CD8-positive, alpha-beta memory T cell (primary cell): ENCODE results near the gene SPPL3. TPM values are rescaled to one million over a fixed set of nuclear protein-coding genes. Genes with fewer than 3 reads are reported as not detected.
A peak's percentile ranks its signal among the peaks of the same experiment; 100 is the strongest.
"Not testable (repeated sequence)": the region's sequence is repeated elsewhere in the genome, so short reads cannot be mapped to it uniquely, and the experiment has no call there.

Source experiments
- CTCF ChIA-PET: fragments of 350-600 bp; sonication (Branson Sonifier 250); formaldehyde crosslinking; loops from one replicate; lab custom pipeline; 2021; ENCODE audit warnings: antibody characterized with exemption; lab: Charles Lee
- POLR2A ChIA-PET: fragments of 350-600 bp; sonication (Branson Sonifier 250); formaldehyde crosslinking; loops from one replicate; lab custom pipeline; 2021; ENCODE audit warnings: antibody characterized with exemption; lab: Charles Lee
- DNase-seq, 5 donors: peaks; one replicate each; pipeline versions ENCODE4 v3.0.0 to v3.0.0-alpha.2; 2020 to 2022; ENCODE audit warnings: mixed read lengths in 1 of 5
- H3K27ac ChIP-seq: one replicate; pipeline ENCODE4 v1.7.0; 2013; ENCODE audit warnings: low read depth, mild to moderate bottlenecking, low read length, moderate library complexity
- H3K27me3 ChIP-seq: 2 replicates; pipeline ENCODE4 v1.7.0; 2013; ENCODE audit warnings: low read length, mild to moderate bottlenecking; ENCODE audit not compliant: insufficient read depth, poor library complexity, severe bottlenecking
- H3K36me3 ChIP-seq: 2 replicates; pipeline ENCODE4 v1.7.0; 2013; ENCODE audit warnings: mild to moderate bottlenecking, low read length, moderate library complexity; ENCODE audit not compliant: insufficient read depth
- H3K4me1 ChIP-seq: 2 replicates; pipeline ENCODE4 v1.7.0; 2013; ENCODE audit warnings: mild to moderate bottlenecking, low read length, moderate library complexity; ENCODE audit not compliant: insufficient read depth
- H3K4me3 ChIP-seq: 2 replicates; pipeline ENCODE4 v1.7.0; 2013; ENCODE audit warnings: mild to moderate bottlenecking, low read length
- H3K9me3 ChIP-seq: 2 replicates; pipeline ENCODE4 v1.7.0; 2013; ENCODE audit warnings: mild to moderate bottlenecking, low read length
- H3K27ac Mint-ChIP-seq, 8 donors: one replicate each; pipeline ENCODE4 v1.8.0; 2020 to 2021; ENCODE audit warnings: mixed read lengths in 8 of 8, mild to moderate bottlenecking in 6 of 8, inconsistent platforms in 3 of 8, moderate library complexity in 3 of 8
- H3K27me3 Mint-ChIP-seq, 2 donors: one replicate each; pipeline ENCODE4 v1.8.0; 2020 to 2021; ENCODE audit warnings: mixed read lengths in 2 of 2, mild to moderate bottlenecking in 1 of 2, moderate library complexity in 1 of 2
- H3K36me3 Mint-ChIP-seq, 3 donors: one replicate each; pipeline ENCODE4 v1.8.0; 2020 to 2021; ENCODE audit warnings: mixed read lengths in 3 of 3, inconsistent platforms in 1 of 3, mild to moderate bottlenecking in 1 of 3
- H3K4me1 Mint-ChIP-seq, 3 donors: one replicate each; pipeline ENCODE4 v1.8.0; 2020 to 2021; ENCODE audit warnings: mixed read lengths in 3 of 3, inconsistent platforms in 1 of 3, mild to moderate bottlenecking in 1 of 3
- H3K4me3 Mint-ChIP-seq, 7 donors: one replicate each; pipeline ENCODE4 v1.8.0; 2020 to 2021; ENCODE audit warnings: mixed read lengths in 7 of 7, mild to moderate bottlenecking in 6 of 7, moderate library complexity in 4 of 7, inconsistent platforms in 2 of 7
- H3K9me3 Mint-ChIP-seq, 5 donors: one replicate each; pipeline ENCODE4 v1.8.0; 2020 to 2022; ENCODE audit warnings: mixed read lengths in 5 of 5, mild to moderate bottlenecking in 3 of 5, moderate library complexity in 2 of 5, inconsistent platforms in 1 of 5
- polyA plus RNA-seq: library from polyadenylated mRNA; unstranded; fragments of 300-500 nt; fragmentation: Illumina TruSeq; gene quantifications from one replicate; pipeline ENCODE4 v1.2.3, GENCODE V29; 2021
- total RNA-seq, 2 experiments: library from RNA; stranded (reverse); gene quantifications; one replicate each; pipeline ENCODE4 v1.2.3, GENCODE V29; 2021

Gene SPPL3
- 10 to 100 TPM; 34.9 to 35.6 TPM for total RNA-seq
- 33.1 TPM for polyA plus RNA-seq

- DNase-seq: peak; percentile 83 to 92 (median 91)
- ChIA-PET POLR2A (interaction anchor here (1.2 to 1.5 kb wide), 3 partner anchors 9 to 47 kb away, joined by 3 to 6 read pairs (median 4); no protein-coding TSS in a partner anchor), CTCF (interaction anchor here (0.7 to 1.5 kb wide), 2 partner anchors 14 to 67 kb away, joined by 3 read pairs; no protein-coding TSS in a partner anchor)
- Histone ChIP-seq H3K4me1 (peaks cover 19% of the 10 kb centered on the region), H3K27ac (peak within 1 kb of the TSS; percentile 61), H3K27me3 (no peaks in the 10 kb centered on the region), H3K4me3 (peak within 1 kb of the TSS; percentile 68), H3K9me3 (no peaks in the 10 kb centered on the region), H3K36me3 (no peaks in the 10 kb centered on the region)
- Mint-ChIP-seq H3K4me3 (peak within 1 kb of the TSS; percentile 99 to 100 (median 100)), H3K9me3 (no peaks in the 10 kb centered on the region), H3K27ac (peak within 1 kb of the TSS; percentile 90 to 99 (median 98)), H3K27me3 (no peaks in the 10 kb centered on the region), H3K4me1 (peaks cover 30 to 34% (median 32%) of the 10 kb centered on the region in 3 donors), H3K36me3 (peaks cover 0 to 16% (median 3%) of the 10 kb centered on the region in 3 donors)
Observed at GRCh38 chr12:120904197-120904773, at the start of gene SPPL3. Gene SPPL3 (minus strand): TSS chr12:120904358. CDS start chr12:120903867, 491 bp downstream.

- Mint-ChIP-seq H3K4me1 (no peaks in the 10 kb centered on the region), H3K36me3 (no peaks in the 10 kb centered on the region), H3K27me3 (peaks cover 0 to 6% of the 10 kb centered on the region in 2 donors), H3K4me3 (no peak overlapping the region), H3K9me3 (peaks cover 0 to 2% (median 0%) of the 10 kb centered on the region in 5 donors), H3K27ac (no peak overlapping the region)
- no peaks in the 10 kb centered on the region for H3K4me1 ChIP-seq
- no peaks in the 10 kb centered on the region for H3K36me3 ChIP-seq
- H3K9me3 ChIP-seq: no peaks in the 10 kb centered on the region
- H3K27me3 ChIP-seq: no peaks in the 10 kb centered on the region
- CTCF ChIA-PET: interaction anchor here (2.9 kb wide), 1 partner anchor 21 kb away, joined by 10 read pairs; no protein-coding TSS in a partner anchor
- H3K4me3 ChIP-seq: no peak overlapping the region
- POLR2A ChIA-PET: no interaction called here
- no peak for DNase-seq
- no peak overlapping the region for H3K27ac ChIP-seq
Observed at GRCh38 chr12:120950807-120951206, 46.6 kb upstream of the SPPL3 start.

- not testable (repeated sequence) for DNase-seq, H3K4me3 ChIP-seq
Observed at GRCh38 chr12:120950260-120950799, 46.2 kb upstream of the SPPL3 start.

GRCh38 chr12:120945516-120945915, 41.4 kb upstream of the SPPL3 start:
- H3K9me3 ChIP-seq, H3K27me3 Mint-ChIP-seq, H3K4me1 Mint-ChIP-seq, H3K27me3 ChIP-seq, H3K4me3 Mint-ChIP-seq, H3K36me3 Mint-ChIP-seq, H3K36me3 ChIP-seq, POLR2A ChIA-PET, H3K27ac ChIP-seq, H3K4me3 ChIP-seq, H3K4me1 ChIP-seq, H3K27ac Mint-ChIP-seq, H3K9me3 Mint-ChIP-seq, DNase-seq: not testable (repeated sequence)
- CTCF ChIA-PET: interaction anchor here (0.8 to 1.1 kb wide), 4 partner anchors 10 to 209 kb away, joined by 3 to 4 read pairs (median 4); no protein-coding TSS in a partner anchor

More at GRCh38 chr12:120950260-120950799, 46.2 kb upstream of the SPPL3 start:
- CTCF ChIA-PET: interaction anchor here (2.0 kb wide), 1 partner anchor 22 kb away, joined by 5 read pairs; no protein-coding TSS in a partner anchor
- H3K36me3 Mint-ChIP-seq, POLR2A ChIA-PET, H3K27ac Mint-ChIP-seq, H3K4me3 Mint-ChIP-seq, H3K27me3 ChIP-seq, H3K9me3 ChIP-seq, H3K27me3 Mint-ChIP-seq, H3K4me1 ChIP-seq, H3K9me3 Mint-ChIP-seq, H3K27ac ChIP-seq, H3K4me1 Mint-ChIP-seq, H3K36me3 ChIP-seq: not testable (repeated sequence)

GRCh38 chr12:120944645-120945217, 40.6 kb upstream of the SPPL3 start:
- CTCF ChIA-PET: interaction anchor here (0.7 to 1.4 kb wide), 7 partner anchors 8 to 210 kb away, joined by 3 to 4 read pairs (median 3); no protein-coding TSS in a partner anchor

GRCh38 chr12:120943482-120943881, 39.3 kb upstream of the SPPL3 start:
- no peak for DNase-seq
- H3K9me3 Mint-ChIP-seq: peaks cover 0 to 2% (median 0%) of the 10 kb centered on the region in 5 donors
- ChIA-PET POLR2A (interaction anchor here (0.7 kb wide), 1 partner anchor 12 kb away, joined by 6 read pairs; no protein-coding TSS in a partner anchor), CTCF (interaction anchor here (1.0 to 1.4 kb wide), 2 partner anchors 9 to 28 kb away, joined by 3 to 6 read pairs; no protein-coding TSS in a partner anchor)
- Histone ChIP-seq H3K4me1 (no peaks in the 10 kb centered on the region), H3K36me3 (no peaks in the 10 kb centered on the region), H3K4me3 (no peak overlapping the region), H3K9me3 (no peaks in the 10 kb centered on the region), H3K27me3 (no peaks in the 10 kb centered on the region), H3K27ac (no peak overlapping the region)
- no peak overlapping the region for H3K4me3 Mint-ChIP-seq
- peaks cover 0 to 4% (median 2%) of the 10 kb centered on the region in 3 donors for H3K4me1 Mint-ChIP-seq
- peaks cover 7 to 8% of the 10 kb centered on the region in 2 donors for H3K27me3 Mint-ChIP-seq
- no peak overlapping the region for H3K27ac Mint-ChIP-seq
- H3K36me3 Mint-ChIP-seq: no peaks in the 10 kb centered on the region

More at GRCh38 chr12:120944645-120945217, 40.6 kb upstream of the SPPL3 start:
- Histone ChIP-seq H3K36me3 (no peaks in the 10 kb centered on the region), H3K4me3 (no peak overlapping the region), H3K9me3 (no peaks in the 10 kb centered on the region), H3K27ac (no peak overlapping the region), H3K27me3 (no peaks in the 10 kb centered on the region), H3K4me1 (no peaks in the 10 kb centered on the region)
- no peak overlapping the region for H3K4me3 Mint-ChIP-seq
- no peaks in the 10 kb centered on the region for H3K36me3 Mint-ChIP-seq
- POLR2A ChIA-PET: interaction anchor here (0.7 kb wide), 1 partner anchor 167 kb away, joined by 11 read pairs; no protein-coding TSS in a partner anchor
- H3K27ac Mint-ChIP-seq: peak overlapping the region in 1 of 8 donors; percentile 55
- peaks cover 0 to 4% (median 0%) of the 10 kb centered on the region in 5 donors for H3K9me3 Mint-ChIP-seq
- H3K4me1 Mint-ChIP-seq: peaks cover 0 to 4% (median 2%) of the 10 kb centered on the region in 3 donors
- DNase-seq: peak; percentile 30 to 69 (median 44)
- peaks cover 1 to 6% of the 10 kb centered on the region in 2 donors for H3K27me3 Mint-ChIP-seq

- POLR2A ChIA-PET: no interaction called here
- Histone ChIP-seq H3K4me1 (no peaks in the 10 kb centered on the region), H3K36me3 (no peaks in the 10 kb centered on the region), H3K27me3 (no peaks in the 10 kb centered on the region), H3K9me3 (no peaks in the 10 kb centered on the region), H3K27ac (no peak overlapping the region), H3K4me3 (no peak overlapping the region)
- peak overlapping the region in 1 of 8 donors; percentile 73 for H3K27ac Mint-ChIP-seq
- no peaks in the 10 kb centered on the region for H3K36me3 Mint-ChIP-seq
- peaks cover 0 to 2% (median 0%) of the 10 kb centered on the region in 5 donors for H3K9me3 Mint-ChIP-seq
- H3K27me3 Mint-ChIP-seq: peaks cover 9 to 16% of the 10 kb centered on the region in 2 donors
- CTCF ChIA-PET: interaction anchor here (0.8 to 0.9 kb wide), 2 partner anchors 30 to 152 kb away, joined by 3 read pairs; no protein-coding TSS in a partner anchor
- peaks cover 0 to 4% (median 2%) of the 10 kb centered on the region in 3 donors for H3K4me1 Mint-ChIP-seq
- H3K4me3 Mint-ChIP-seq: no peak overlapping the region
- no peak for DNase-seq
Observed at GRCh38 chr12:120941846-120942405, 37.8 kb upstream of the SPPL3 start.
